ENCODE measurements around the gene SNTB2.

The SNTB2 gene

GRCh38 chr16:69298261-69298660 is 111.3 kb downstream of the SNTB2 start:
- Histone ChIP-seq H3K9me3 (ENCODE audit: insufficient read depth, low read depth, low read length) (no peaks in the 10 kb centered on the region), H2AFZ (ENCODE audit: insufficient read depth, low read length, poor library complexity) (no peak overlapping the region), H3K18ac (ENCODE audit: low read length) (no peak overlapping the region), H4K8ac (ENCODE audit: low read depth, low read length) (no peak overlapping the region), H4K12ac (ENCODE audit: low read depth, low read length) (no peak overlapping the region), H3K27me3 (ENCODE audit: insufficient read depth, low read length) (no peaks in the 10 kb centered on the region), H3K4me3 (ENCODE audit: low read depth, low read length) (no peak overlapping the region), H3K36me3 (ENCODE audit: control insufficient read depth in 1 of 2, insufficient read depth in 2 of 2, low read length in 2 of 2) (peaks cover 6% of the 10 kb centered on the region in 2 experiments), H3K14ac (ENCODE audit: low read length) (no peak overlapping the region), H4K91ac (ENCODE audit: low read depth, low read length) (no peak overlapping the region), H3K9ac (ENCODE audit: low read length) (no peak overlapping the region), H2BK12ac (ENCODE audit: low read length) (no peak overlapping the region), H3K4me2 (ENCODE audit: low read length) (no peak overlapping the region), H2BK5ac (ENCODE audit: low read depth, low read length, poor library complexity) (no peak overlapping the region), H3K79me2 (ENCODE audit: control insufficient read depth, insufficient read depth, low read length, poor library complexity) (no peaks in the 10 kb centered on the region), H3K4me1 (ENCODE audit: control insufficient read depth in 1 of 2, insufficient read depth in 2 of 2, low read length in 2 of 2) (peaks cover 0 to 2% of the 10 kb centered on the region in 2 experiments), H2AK5ac (ENCODE audit: low read length) (no peak overlapping the region), H3K27ac (ENCODE audit: low read depth, low read length) (no peak overlapping the region), H2BK120ac (ENCODE audit: insufficient read depth, low read length, poor library complexity) (no peak overlapping the region), H3K4ac (ENCODE audit: low read depth, low read length) (no peak overlapping the region), H3K79me1 (ENCODE audit: low read length) (no peaks in the 10 kb centered on the region), H3K23ac (ENCODE audit: low read length) (no peak overlapping the region)
- WGBS (ENCODE audit: extremely low coverage, insufficient coverage, insufficient read length), result no CpG with 5 or more reads among the region's 4 CpGs
- no peak for DNase-seq

DNA sequence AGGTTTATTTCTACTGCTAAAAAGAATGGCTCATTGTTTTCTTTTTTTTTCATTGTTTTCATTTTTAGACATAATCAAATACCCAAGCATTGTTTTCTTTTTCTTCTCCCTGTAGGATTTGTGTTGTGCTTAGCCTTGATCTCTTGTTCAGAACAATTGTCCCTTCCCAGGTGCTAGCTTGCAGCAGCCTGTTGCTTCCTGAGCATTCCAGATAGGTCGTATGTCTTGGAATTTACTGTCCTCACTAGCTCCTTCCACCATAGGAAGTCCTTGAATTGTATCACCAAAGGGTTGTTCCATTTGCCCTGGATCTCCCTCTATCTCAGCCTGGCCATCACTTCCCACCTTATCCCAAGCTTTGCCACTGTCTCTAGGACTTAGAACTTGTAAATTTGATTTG is 114.2 kb downstream of the SNTB2 start:
- H3K9me3 ChIP-seq (ENCODE audit: insufficient read depth, low read depth, low read length), result no peaks in the 10 kb centered on the region
- WGBS (ENCODE audit: extremely low coverage, insufficient coverage, insufficient read length), result no CpG with 5 or more reads among the region's 1 CpG
- H3K23ac ChIP-seq (ENCODE audit: low read length), result no peak overlapping the region
- no peak for DNase-seq
- H3K79me2 ChIP-seq (ENCODE audit: control insufficient read depth, insufficient read depth, low read length, poor library complexity), result no peaks in the 10 kb centered on the region
- H3K14ac ChIP-seq (ENCODE audit: low read length), result no peak overlapping the region
- no peak overlapping the region for H3K4ac ChIP-seq (ENCODE audit: low read depth, low read length)
- H2AK5ac ChIP-seq (ENCODE audit: low read length), result no peak overlapping the region
- no peak overlapping the region for H3K4me3 ChIP-seq (ENCODE audit: low read depth, low read length)
- no peaks in the 10 kb centered on the region for H3K27me3 ChIP-seq (ENCODE audit: insufficient read depth, low read length)
- H2BK120ac ChIP-seq (ENCODE audit: insufficient read depth, low read length, poor library complexity), result no peak overlapping the region
- no peaks in the 10 kb centered on the region for H3K79me1 ChIP-seq (ENCODE audit: low read length)
- H3K4me2 ChIP-seq (ENCODE audit: low read length), result no peak overlapping the region
- no peak overlapping the region for H2BK12ac ChIP-seq (ENCODE audit: low read length)
- H3K9ac ChIP-seq (ENCODE audit: low read length), result no peak overlapping the region
- H4K12ac ChIP-seq (ENCODE audit: low read depth, low read length), result no peak overlapping the region
- H3K18ac ChIP-seq (ENCODE audit: low read length), result no peak overlapping the region
- no peak overlapping the region for H4K91ac ChIP-seq (ENCODE audit: low read depth, low read length)
- H2BK5ac ChIP-seq (ENCODE audit: low read depth, low read length, poor library complexity), result no peak overlapping the region
- H2AFZ ChIP-seq (ENCODE audit: insufficient read depth, low read length, poor library complexity), result no peak overlapping the region
- no peak overlapping the region for H4K8ac ChIP-seq (ENCODE audit: low read depth, low read length)
- no peak overlapping the region for H3K27ac ChIP-seq (ENCODE audit: low read depth, low read length)
- H3K4me1 ChIP-seq (ENCODE audit: control insufficient read depth in 1 of 2, insufficient read depth in 2 of 2, low read length in 2 of 2), result no peaks in the 10 kb centered on the region
- H3K36me3 ChIP-seq (ENCODE audit: control insufficient read depth in 1 of 2, insufficient read depth in 2 of 2, low read length in 2 of 2), result peaks cover 4 to 6% of the 10 kb centered on the region in 2 experiments

- H2BK5ac ChIP-seq (ENCODE audit: low read depth, low read length, poor library complexity), result no peak overlapping the region
- no peak overlapping the region for H3K23ac ChIP-seq (ENCODE audit: low read length)
- no peaks in the 10 kb centered on the region for H3K79me1 ChIP-seq (ENCODE audit: low read length)
- peaks cover 4 to 6% of the 10 kb centered on the region in 2 experiments for H3K36me3 ChIP-seq (ENCODE audit: control insufficient read depth in 1 of 2, insufficient read depth in 2 of 2, low read length in 2 of 2)
- no peak overlapping the region for H3K9ac ChIP-seq (ENCODE audit: low read length)
- DNase-seq, result no peak
- H3K79me2 ChIP-seq (ENCODE audit: control insufficient read depth, insufficient read depth, low read length, poor library complexity), result no peaks in the 10 kb centered on the region
- no peak overlapping the region for H3K4me2 ChIP-seq (ENCODE audit: low read length)
- no peak overlapping the region for H3K4me3 ChIP-seq (ENCODE audit: low read depth, low read length)
- no peak overlapping the region for H4K91ac ChIP-seq (ENCODE audit: low read depth, low read length)
- no peak overlapping the region for H2BK120ac ChIP-seq (ENCODE audit: insufficient read depth, low read length, poor library complexity)
- H2AFZ ChIP-seq (ENCODE audit: insufficient read depth, low read length, poor library complexity), result no peak overlapping the region
- no peak overlapping the region for H3K4ac ChIP-seq (ENCODE audit: low read depth, low read length)
- no peak overlapping the region for H4K8ac ChIP-seq (ENCODE audit: low read depth, low read length)
- no peaks in the 10 kb centered on the region for H3K4me1 ChIP-seq (ENCODE audit: control insufficient read depth in 1 of 2, insufficient read depth in 2 of 2, low read length in 2 of 2)
- no peak overlapping the region for H4K12ac ChIP-seq (ENCODE audit: low read depth, low read length)
- H3K27ac ChIP-seq (ENCODE audit: low read depth, low read length), result no peak overlapping the region
- no peak overlapping the region for H2BK12ac ChIP-seq (ENCODE audit: low read length)
- H2AK5ac ChIP-seq (ENCODE audit: low read length), result no peak overlapping the region
- no peaks in the 10 kb centered on the region for H3K9me3 ChIP-seq (ENCODE audit: insufficient read depth, low read depth, low read length)
- no peak overlapping the region for H3K18ac ChIP-seq (ENCODE audit: low read length)
- no peaks in the 10 kb centered on the region for H3K27me3 ChIP-seq (ENCODE audit: insufficient read depth, low read length)
- no peak overlapping the region for H3K14ac ChIP-seq (ENCODE audit: low read length)
- WGBS (ENCODE audit: extremely low coverage, insufficient coverage, insufficient read length), result no CpG with 5 or more reads among the region's 4 CpGs
Observed at GRCh38 chr16:69301861-69302260, 114.9 kb downstream of the SNTB2 start.

- H3K9me3 ChIP-seq (ENCODE audit: insufficient read depth, low read depth, low read length), result no peaks in the 10 kb centered on the region
- H2AK5ac ChIP-seq (ENCODE audit: low read length), result no peak overlapping the region
- H3K27me3 ChIP-seq (ENCODE audit: insufficient read depth, low read length), result no peaks in the 10 kb centered on the region
- DNase-seq, result no peak
- no peak overlapping the region for H4K8ac ChIP-seq (ENCODE audit: low read depth, low read length)
- peaks cover 4 to 6% of the 10 kb centered on the region in 2 experiments for H3K36me3 ChIP-seq (ENCODE audit: control insufficient read depth in 1 of 2, insufficient read depth in 2 of 2, low read length in 2 of 2)
- H3K79me1 ChIP-seq (ENCODE audit: low read length), result no peaks in the 10 kb centered on the region
- no peak overlapping the region for H3K4me3 ChIP-seq (ENCODE audit: low read depth, low read length)
- H3K4me2 ChIP-seq (ENCODE audit: low read length), result no peak overlapping the region
- no peaks in the 10 kb centered on the region for H3K4me1 ChIP-seq (ENCODE audit: control insufficient read depth in 1 of 2, insufficient read depth in 2 of 2, low read length in 2 of 2)
- H2BK12ac ChIP-seq (ENCODE audit: low read length), result no peak overlapping the region
- no peak overlapping the region for H2BK120ac ChIP-seq (ENCODE audit: insufficient read depth, low read length, poor library complexity)
- no peak overlapping the region for H2BK5ac ChIP-seq (ENCODE audit: low read depth, low read length, poor library complexity)
- no peak overlapping the region for H3K23ac ChIP-seq (ENCODE audit: low read length)
- H3K4ac ChIP-seq (ENCODE audit: low read depth, low read length), result no peak overlapping the region
- H4K91ac ChIP-seq (ENCODE audit: low read depth, low read length), result no peak overlapping the region
- WGBS (ENCODE audit: extremely low coverage, insufficient coverage, insufficient read length), result no CpG with 5 or more reads among the region's 4 CpGs
- H3K18ac ChIP-seq (ENCODE audit: low read length), result no peak overlapping the region
- H2AFZ ChIP-seq (ENCODE audit: insufficient read depth, low read length, poor library complexity), result no peak overlapping the region
- no peak overlapping the region for H3K9ac ChIP-seq (ENCODE audit: low read length)
- no peaks in the 10 kb centered on the region for H3K79me2 ChIP-seq (ENCODE audit: control insufficient read depth, insufficient read depth, low read length, poor library complexity)
- H3K14ac ChIP-seq (ENCODE audit: low read length), result no peak overlapping the region
- no peak overlapping the region for H4K12ac ChIP-seq (ENCODE audit: low read depth, low read length)
- no peak overlapping the region for H3K27ac ChIP-seq (ENCODE audit: low read depth, low read length)
Observed at GRCh38 chr16:69302301-69302700, 115.3 kb downstream of the SNTB2 start.
